Measurements from ENCODE around the gene L3MBTL4. TPM values are rescaled to one million over a fixed set of nuclear protein-coding genes. Genes with fewer than 3 reads are reported as not detected.

The L3MBTL4 gene
- total RNA-seq, 4 donors from 2014 or later: 0.40 to 3.8 (median 0.76) TPM

- Histone ChIP-seq H3K4me3 (no peak overlapping the region), H3K27ac (no peak overlapping the region), H3K4me1 (no peaks in the 10 kb centered on the region), H3K36me3 (no peaks in the 10 kb centered on the region), H3K27me3 (no peaks in the 10 kb centered on the region), H3K9me3 (no peaks in the 10 kb centered on the region)
- ATAC-seq (no peak), DNase-seq (no peak)
- no peak for TF ChIP-seq POLR2A (IDR thresholded peaks at IDR 0.05)
- TF ChIP-seq CTCF (IDR thresholded peaks at IDR 0.05 in 4 of 5, conservative IDR thresholded peaks at IDR 0.05 in 1 of 5): no peak
- intact Hi-C loops (cut with DNase I; ENCODE audit: low total_unique reads) (no loop called here), in situ Hi-C loops (cut with MboI; ENCODE audit: low sequenced_read_pairs in 4 of 4) (no loop called here)
These were observed 410.6 kb downstream of the L3MBTL4 start for GRCh38 chr18:6004119-6004518.

- Histone ChIP-seq H3K4me3 (no peak overlapping the region), H3K27ac (no peak overlapping the region), H3K4me1 (no peaks in the 10 kb centered on the region), H3K36me3 (no peaks in the 10 kb centered on the region), H3K27me3 (no peaks in the 10 kb centered on the region), H3K9me3 (no peaks in the 10 kb centered on the region)
- in situ Hi-C loops (cut with MboI; ENCODE audit: low sequenced_read_pairs in 4 of 4) (no loop called here), intact Hi-C loops (cut with DNase I; ENCODE audit: low total_unique reads) (no loop called here)
- ATAC-seq: no peak
- DNase-seq: no peak
- TF ChIP-seq POLR2A (IDR thresholded peaks at IDR 0.05): no peak
- no peak for TF ChIP-seq CTCF (IDR thresholded peaks at IDR 0.05 in 4 of 5, conservative IDR thresholded peaks at IDR 0.05 in 1 of 5)
These were observed 412.8 kb downstream of the L3MBTL4 start for GRCh38 chr18:6001867-6002266.

GRCh38 chr18:5998907-5999306, 415.8 kb downstream of the L3MBTL4 start:
- Histone ChIP-seq H3K27ac (no peak overlapping the region), H3K4me1 (no peaks in the 10 kb centered on the region), H3K9me3 (no peaks in the 10 kb centered on the region), H3K27me3 (no peaks in the 10 kb centered on the region), H3K36me3 (no peaks in the 10 kb centered on the region), H3K4me3 (no peak overlapping the region)
- TF ChIP-seq POLR2A (IDR thresholded peaks at IDR 0.05) (no peak), CTCF (IDR thresholded peaks at IDR 0.05 in 4 of 5, conservative IDR thresholded peaks at IDR 0.05 in 1 of 5) (no peak)
- in situ Hi-C loops (cut with MboI; ENCODE audit: low sequenced_read_pairs in 4 of 4) (no loop called here), intact Hi-C loops (cut with DNase I; ENCODE audit: low total_unique reads) (no loop called here)
- ATAC-seq (no peak), DNase-seq (no peak)

- no peak for ATAC-seq
- DNase-seq: no peak
- Histone ChIP-seq H3K27me3 (no peaks in the 10 kb centered on the region), H3K9me3 (no peaks in the 10 kb centered on the region), H3K36me3 (no peaks in the 10 kb centered on the region), H3K27ac (no peak overlapping the region), H3K4me3 (no peak overlapping the region), H3K4me1 (no peaks in the 10 kb centered on the region)
- TF ChIP-seq CTCF (IDR thresholded peaks at IDR 0.05 in 4 of 5, conservative IDR thresholded peaks at IDR 0.05 in 1 of 5) (no peak), POLR2A (IDR thresholded peaks at IDR 0.05) (no peak)
- in situ Hi-C loops (cut with MboI; ENCODE audit: low sequenced_read_pairs in 4 of 4) (no loop called here), intact Hi-C loops (cut with DNase I; ENCODE audit: low total_unique reads) (no loop called here)
These were observed 416.4 kb downstream of the L3MBTL4 start for GRCh38 chr18:5998166-5998881.

- Histone ChIP-seq H3K36me3 (no peaks in the 10 kb centered on the region), H3K4me3 (no peak overlapping the region), H3K27me3 (no peaks in the 10 kb centered on the region), H3K4me1 (no peaks in the 10 kb centered on the region), H3K27ac (no peak overlapping the region), H3K9me3 (no peaks in the 10 kb centered on the region)
- in situ Hi-C loops (cut with MboI; ENCODE audit: low sequenced_read_pairs in 4 of 4) (no loop called here), intact Hi-C loops (cut with DNase I; ENCODE audit: low total_unique reads) (no loop called here)
- TF ChIP-seq POLR2A (IDR thresholded peaks at IDR 0.05): no peak
- no peak for TF ChIP-seq CTCF (IDR thresholded peaks at IDR 0.05 in 4 of 5, conservative IDR thresholded peaks at IDR 0.05 in 1 of 5)
- ATAC-seq: no peak
- no peak for DNase-seq
These were observed 417.4 kb downstream of the L3MBTL4 start for GRCh38 chr18:5997361-5997760.

Data from gastrocnemius medialis (tissue), 4 donors.